ENCODE measurements around the gene CDC6. TPM values are rescaled to one million over a fixed set of nuclear protein-coding genes. Genes with fewer than 3 reads are reported as not detected.

Gene CDC6
- total and polyA plus RNA-seq, 3 donors from 2014 or later: 12.4 to 22.8 (median 14.7) TPM

- no peaks in the 10 kb centered on the region for H3K27me3 ChIP-seq
- intact Hi-C loops (cut with DNase I; ENCODE audit: low total_unique reads): no loop called here
- no peaks in the 10 kb centered on the region for H3K4me1 ChIP-seq
- DNase-seq: no peak
- whole genome bisulfite sequencing, 2 donors: 86 to 94% methylated on average over 2 of the region's 2 CpGs
- no peaks in the 10 kb centered on the region for H3K36me3 ChIP-seq (ENCODE audit: low read depth, missing control alignments)
- no peak overlapping the region for H3K27ac ChIP-seq
- no peak overlapping the region for H3K4me3 ChIP-seq
- TF ChIP-seq, protein P1, sequence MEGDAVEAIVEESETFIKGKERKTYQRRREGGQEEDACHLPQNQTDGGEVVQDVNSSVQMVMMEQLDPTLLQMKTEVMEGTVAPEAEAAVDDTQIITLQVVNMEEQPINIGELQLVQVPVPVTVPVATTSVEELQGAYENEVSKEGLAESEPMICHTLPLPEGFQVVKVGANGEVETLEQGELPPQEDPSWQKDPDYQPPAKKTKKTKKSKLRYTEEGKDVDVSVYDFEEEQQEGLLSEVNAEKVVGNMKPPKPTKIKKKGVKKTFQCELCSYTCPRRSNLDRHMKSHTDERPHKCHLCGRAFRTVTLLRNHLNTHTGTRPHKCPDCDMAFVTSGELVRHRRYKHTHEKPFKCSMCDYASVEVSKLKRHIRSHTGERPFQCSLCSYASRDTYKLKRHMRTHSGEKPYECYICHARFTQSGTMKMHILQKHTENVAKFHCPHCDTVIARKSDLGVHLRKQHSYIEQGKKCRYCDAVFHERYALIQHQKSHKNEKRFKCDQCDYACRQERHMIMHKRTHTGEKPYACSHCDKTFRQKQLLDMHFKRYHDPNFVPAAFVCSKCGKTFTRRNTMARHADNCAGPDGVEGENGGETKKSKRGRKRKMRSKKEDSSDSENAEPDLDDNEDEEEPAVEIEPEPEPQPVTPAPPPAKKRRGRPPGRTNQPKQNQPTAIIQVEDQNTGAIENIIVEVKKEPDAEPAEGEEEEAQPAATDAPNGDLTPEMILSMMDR (IDR thresholded peaks at IDR 0.05): no peak
- TF ChIP-seq POLR2A (IDR thresholded peaks at IDR 0.05): no peak
- no peaks in the 10 kb centered on the region for H3K9me3 ChIP-seq
These were observed 28.2 kb upstream of the CDC6 start for GRCh38 chr17:40259505-40259904.

- H3K27me3 ChIP-seq: no peaks in the 10 kb centered on the region
- no peak overlapping the region for H3K4me3 ChIP-seq
- TF ChIP-seq POLR2A (IDR thresholded peaks at IDR 0.05): no peak
- no peak overlapping the region for H3K27ac ChIP-seq
- 74 to 81% methylated on average over 7 of the region's 7 CpGs for WGBS, 2 donors
- DNase-seq: peak; percentile 29
- H3K36me3 ChIP-seq (ENCODE audit: low read depth, missing control alignments): no peaks in the 10 kb centered on the region
- intact Hi-C loops (cut with DNase I; ENCODE audit: low total_unique reads): no loop called here
- no peaks in the 10 kb centered on the region for H3K9me3 ChIP-seq
- no peaks in the 10 kb centered on the region for H3K4me1 ChIP-seq
These were observed 27.2 kb upstream of the CDC6 start for GRCh38 chr17:40260528-40260927.

GRCh38 chr17:40264458-40265185 lies 23.1 kb upstream of the CDC6 start:
- H3K36me3 ChIP-seq (ENCODE audit: low read depth, missing control alignments): no peaks in the 10 kb centered on the region
- DNase-seq: no peak
- TF ChIP-seq POLR2A (IDR thresholded peaks at IDR 0.05): no peak
- TF ChIP-seq, protein P1 (IDR thresholded peaks at IDR 0.05): no peak

GRCh38 chr17:40265337-40265736 lies 22.3 kb upstream of the CDC6 start:
- WGBS, 2 donors: 73 to 80% methylated on average over 5 of the region's 5 CpGs
- TF ChIP-seq, protein P1 (IDR thresholded peaks at IDR 0.05): no peak
- no peak for TF ChIP-seq POLR2A (IDR thresholded peaks at IDR 0.05)
- intact Hi-C loops (cut with DNase I; ENCODE audit: low total_unique reads): no loop called here
- Histone ChIP-seq H3K27ac (no peak overlapping the region), H3K36me3 (ENCODE audit: low read depth, missing control alignments) (no peaks in the 10 kb centered on the region), H3K9me3 (no peaks in the 10 kb centered on the region), H3K4me3 (no peak overlapping the region), H3K4me1 (no peaks in the 10 kb centered on the region), H3K27me3 (no peaks in the 10 kb centered on the region)
- DNase-seq: no peak

More at GRCh38 chr17:40264458-40265185, 23.1 kb upstream of the CDC6 start:
- H3K27me3 ChIP-seq: no peaks in the 10 kb centered on the region
- intact Hi-C loops (cut with DNase I; ENCODE audit: low total_unique reads): no loop called here
- 84 to 86% methylated on average over 20 to 21 of the region's 21 CpGs for WGBS, 2 donors
- H3K4me1 ChIP-seq: no peaks in the 10 kb centered on the region
- H3K27ac ChIP-seq: no peak overlapping the region
- H3K4me3 ChIP-seq: no peak overlapping the region
- no peaks in the 10 kb centered on the region for H3K9me3 ChIP-seq

DNA sequence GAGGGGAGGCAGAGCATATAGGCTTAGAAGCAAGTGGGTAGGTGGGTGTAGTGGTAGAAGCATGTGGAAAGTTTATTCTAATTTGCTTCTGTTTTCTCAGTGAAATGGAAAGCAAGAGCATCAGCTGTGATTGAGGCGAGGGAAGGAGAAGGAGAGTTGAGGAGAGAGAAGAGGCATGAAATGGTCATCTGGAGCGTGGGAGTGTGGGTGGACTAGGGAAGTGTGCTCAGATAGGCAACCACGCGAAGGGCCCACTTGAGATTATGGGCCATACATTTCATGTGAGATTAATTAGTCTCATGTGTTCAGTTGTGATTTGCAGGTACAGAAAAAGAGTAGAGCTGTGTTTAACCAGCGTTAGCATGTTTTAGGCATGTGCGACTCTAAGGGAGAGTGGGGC lies 20.8 kb upstream of the CDC6 start:
- H3K4me1 ChIP-seq: no peaks in the 10 kb centered on the region
- H3K36me3 ChIP-seq (ENCODE audit: low read depth, missing control alignments): no peaks in the 10 kb centered on the region
- intact Hi-C loops (cut with DNase I; ENCODE audit: low total_unique reads): no loop called here
- WGBS, 2 donors: 86 to 90% methylated on average over 6 of the region's 6 CpGs
- H3K27ac ChIP-seq: no peak overlapping the region
- DNase-seq: no peak
- no peaks in the 10 kb centered on the region for H3K27me3 ChIP-seq
- H3K4me3 ChIP-seq: no peak overlapping the region
- no peak for TF ChIP-seq POLR2A (IDR thresholded peaks at IDR 0.05)
- TF ChIP-seq, protein P1 (IDR thresholded peaks at IDR 0.05): no peak
- H3K9me3 ChIP-seq: no peaks in the 10 kb centered on the region
